K562 (cell line): ENCODE data around the gene PHF20. TPM values are rescaled to one million over a fixed set of nuclear protein-coding genes. Genes with fewer than 3 reads are reported as not detected.
A peak's percentile ranks its signal among the peaks of the same experiment; 100 is the strongest.

Source experiments
- C11orf30 ChIP-seq: fragments of 450-650 bp; IDR thresholded peaks from 2 replicates; pipeline ENCODE4 v1.6.1; 2016; ENCODE audit warnings: low read depth, mild to moderate bottlenecking
- CXXC5 ChIP-seq: fragments of 250-450 bp; sonication (Bioruptor Pico); IDR thresholded peaks from 2 replicates; pipeline ENCODE4 v1.8.0; 2022; ENCODE audit warnings: inconsistent platforms, mild to moderate bottlenecking, moderate library complexity
- FOSL1 ChIP-seq: fragments of 200-800 bp; sonication (Bioruptor generic); conservative IDR thresholded peaks from 2 replicates; pipeline ENCODE4 v1.6.1; 2016; ENCODE audit warnings: missing genetic modification characterization, missing compliant biosample characterization
- GATA2 ChIP-seq: sonication (generic); formaldehyde crosslinking; IDR thresholded peaks from 2 replicates; pipeline ENCODE4 v1.4.0; 2020; ENCODE audit warnings: mild to moderate bottlenecking, missing genetic modification reagents
- HNRNPLL ChIP-seq: fragments of 200-400 bp; formaldehyde crosslinking; IDR thresholded peaks from 2 replicates; pipeline ENCODE4 v1.6.1; 2017; ENCODE audit warnings: low read length, low read depth, mild to moderate bottlenecking; ENCODE audit not compliant: poor library complexity, severe bottlenecking
- KLF16 ChIP-seq: IDR thresholded peaks from 2 replicates; pipeline ENCODE4 v1.6.1; 2016; ENCODE audit warnings: antibody characterized with exemption
- NBN ChIP-seq: fragments of 450-650 bp; IDR thresholded peaks from 2 replicates; pipeline ENCODE4 v1.6.1; 2016; ENCODE audit warnings: low read depth, mild to moderate bottlenecking
- NUFIP1 ChIP-seq: fragments of 450-650 bp; IDR thresholded peaks from 2 replicates; pipeline ENCODE4 v1.6.1; 2018; ENCODE audit not compliant: partially characterized antibody
- PTRF ChIP-seq: fragments of 450-650 bp; IDR thresholded peaks from 2 replicates; pipeline ENCODE4 v1.6.1; 2016; ENCODE audit warnings: mild to moderate bottlenecking, missing genetic modification characterization, missing compliant biosample characterization
- SETDB1 ChIP-seq: IDR thresholded peaks from one replicate; pipeline ENCODE4 v1.6.1; 2012; ENCODE audit warnings: low read length, control low read depth, inconsistent platforms
- SOX6 ChIP-seq: fragments of 450-650 bp; IDR thresholded peaks from 2 replicates; pipeline ENCODE4 v1.6.1; 2014; ENCODE audit warnings: mild to moderate bottlenecking
- SRF ChIP-seq, 2 experiments: fragments of 250-450, 450-650 bp in 1 of 2; sonication (Bioruptor Pico) in 1 of 2; sonication (generic) in 1 of 2; formaldehyde crosslinking; IDR thresholded peaks; 2 replicates each; pipeline versions ENCODE4 v1.5.0 to v1.5.1; 2020 to 2022; ENCODE audit warnings: mild to moderate bottlenecking in 1 of 2, missing genetic modification reagents in 1 of 2
- TEAD4 ChIP-seq, 2 experiments: sonication (generic) in 1 of 2; formaldehyde crosslinking in 1 of 2; IDR thresholded peaks; 2 replicates each; pipeline versions ENCODE4 v1.6.1 to v1.8.0; 2012 to 2022; ENCODE audit warnings: borderline replicate concordance in 1 of 2, inconsistent platforms in 1 of 2, low read length in 1 of 2, mild to moderate bottlenecking in 1 of 2, missing genetic modification reagents in 1 of 2
- TRIM24 ChIP-seq, 2 experiments: fragments of 450-650 bp; IDR thresholded peaks; 2 replicates each; pipeline ENCODE4 v1.6.1; 2016
- ZEB2 ChIP-seq: fragments of 450-650 bp; IDR thresholded peaks from 2 replicates; pipeline ENCODE4 v1.6.1; 2016
- ZNF253 ChIP-seq: fragments of 250-450 bp; sonication (Bioruptor Pico); conservative IDR thresholded peaks from 2 replicates; pipeline ENCODE4 v1.6.1; 2021; ENCODE audit warnings: mild to moderate bottlenecking
- polyA plus RNA-seq, 8 experiments: library from polyadenylated mRNA; depleted of rRNA in 4 of 8; stranded (reverse) in 5 of 8; unstranded in 3 of 8; fragments of >200 nt; fragmentation: Nextera tagmentation in 2 of 8; fragmentation: Illumina TruSeq in 1 of 8; extraction: Ambion mirVana in 2 of 8; extraction: Trizol in 1 of 8; gene quantifications; 2 replicates each; pipeline versions ENCODE4 v1.2.1 to v1.2.3, GENCODE V29; 2011 to 2014; ENCODE audit warnings: inconsistent platforms in 1 of 8, missing spikeins in 1 of 8
- total RNA-seq, 7 experiments: library from RNA; depleted of rRNA in 6 of 7; stranded (reverse); fragments of >200 nt in 6 of 7; fragmentation: Illumina TruSeq in 2 of 7; extraction: Trizol in 2 of 7; gene quantifications; 2 replicates each; pipeline versions ENCODE4 v1.2.1 to v1.2.3, GENCODE V29; 2011 to 2021; ENCODE audit warnings: low replicate concordance in 1 of 7
- TF ChIP-seq, protein P1 (sequence below): fragments of 450-650 bp; IDR thresholded peaks from 2 replicates; pipeline ENCODE4 v1.6.1; 2017; ENCODE audit warnings: antibody characterized with exemption
- TF ChIP-seq, protein P2 (sequence below): IDR thresholded peaks from 2 replicates; pipeline ENCODE4 v1.6.1; 2011; ENCODE audit not compliant: insufficient read length; ENCODE audit errors: extremely low read depth
- TF ChIP-seq, protein P3 (sequence below), 2 experiments: fragments of 450-650 bp; IDR thresholded peaks; 2 replicates each; pipeline ENCODE4 v1.6.1; 2016; ENCODE audit warnings: mild to moderate bottlenecking in 2 of 2, borderline replicate concordance in 1 of 2, low read depth in 1 of 2, moderate library complexity in 1 of 2

Gene PHF20
- total and polyA plus RNA-seq, 9 of the 15 experiments (the other 6 are each of a cell fraction or from before 2014, with no cell fraction given), result 49.9 to 196 (median 70.7) TPM

DNA sequence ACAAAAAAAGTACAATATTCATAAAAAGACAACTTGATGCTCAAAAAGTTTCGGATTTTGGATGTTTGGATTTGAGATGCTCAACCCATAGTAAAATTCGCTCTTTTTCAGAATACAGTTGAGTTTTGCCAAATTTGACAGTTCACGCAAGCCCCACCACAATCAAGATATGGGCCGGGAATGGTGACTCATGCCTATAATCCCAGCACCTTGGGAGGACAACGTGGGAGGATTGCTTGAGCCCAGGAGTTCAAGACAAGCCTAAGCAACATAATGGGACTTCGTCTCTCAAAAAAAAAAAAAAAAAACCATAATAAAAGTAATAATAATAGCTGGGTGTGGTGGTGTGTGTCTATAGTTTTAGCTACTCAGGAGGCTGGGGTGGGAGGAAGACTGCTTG lies 51.3 kb downstream of the PHF20 start (continued):
- TF ChIP-seq, protein P1, sequence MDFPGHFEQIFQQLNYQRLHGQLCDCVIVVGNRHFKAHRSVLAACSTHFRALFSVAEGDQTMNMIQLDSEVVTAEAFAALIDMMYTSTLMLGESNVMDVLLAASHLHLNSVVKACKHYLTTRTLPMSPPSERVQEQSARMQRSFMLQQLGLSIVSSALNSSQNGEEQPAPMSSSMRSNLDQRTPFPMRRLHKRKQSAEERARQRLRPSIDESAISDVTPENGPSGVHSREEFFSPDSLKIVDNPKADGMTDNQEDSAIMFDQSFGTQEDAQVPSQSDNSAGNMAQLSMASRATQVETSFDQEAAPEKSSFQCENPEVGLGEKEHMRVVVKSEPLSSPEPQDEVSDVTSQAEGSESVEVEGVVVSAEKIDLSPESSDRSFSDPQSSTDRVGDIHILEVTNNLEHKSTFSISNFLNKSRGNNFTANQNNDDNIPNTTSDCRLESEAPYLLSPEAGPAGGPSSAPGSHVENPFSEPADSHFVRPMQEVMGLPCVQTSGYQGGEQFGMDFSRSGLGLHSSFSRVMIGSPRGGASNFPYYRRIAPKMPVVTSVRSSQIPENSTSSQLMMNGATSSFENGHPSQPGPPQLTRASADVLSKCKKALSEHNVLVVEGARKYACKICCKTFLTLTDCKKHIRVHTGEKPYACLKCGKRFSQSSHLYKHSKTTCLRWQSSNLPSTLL, result no peak
- TF ChIP-seq TEAD4 (IDR thresholded peaks at IDR 0.05; ENCODE audit: low read length) (peak; percentile 49; the same call in 1 of the 2 replicates), TEAD4 (CRISPR knock-in tag; IDR thresholded peaks at IDR 0.05; ENCODE audit: borderline replicate concordance) (no peak), TRIM24 (IDR thresholded peaks at IDR 0.05) (peak in 1 of 2 experiments; percentile 39; a peak in 1 of 4 replicates), NBN (0 out of 2 replicates have a peak, but pooled peaks have one; percentile 44), C11orf30 (no peak), FOSL1 (tag) (peak; percentile 96), HNRNPLL (no peak), SOX6 (peak; percentile 35; the same call in 1 of the 2 replicates), GATA2 (CRISPR knock-in tag) (peak; percentile 19; the same call in 1 of the 2 replicates), CXXC5 (peak; percentile 67), ZNF253 (CRISPR knock-in tag) (no peak), PTRF (no peak), NUFIP1 (no peak), SRF (CRISPR knock-in tag; IDR thresholded peaks at IDR 0.05) (0 out of 4 replicates have a peak, but pooled peaks of 1 of the 2 experiments have one; percentile 58), ZEB2 (peak; percentile 62; the same call in 1 of the 2 replicates), SETDB1 (no peak), KLF16 (peak; percentile 57; the same call in 1 of the 2 replicates)
- TF ChIP-seq, protein P2, sequence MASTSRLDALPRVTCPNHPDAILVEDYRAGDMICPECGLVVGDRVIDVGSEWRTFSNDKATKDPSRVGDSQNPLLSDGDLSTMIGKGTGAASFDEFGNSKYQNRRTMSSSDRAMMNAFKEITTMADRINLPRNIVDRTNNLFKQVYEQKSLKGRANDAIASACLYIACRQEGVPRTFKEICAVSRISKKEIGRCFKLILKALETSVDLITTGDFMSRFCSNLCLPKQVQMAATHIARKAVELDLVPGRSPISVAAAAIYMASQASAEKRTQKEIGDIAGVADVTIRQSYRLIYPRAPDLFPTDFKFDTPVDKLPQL, result no peak
- TF ChIP-seq, protein P3, sequence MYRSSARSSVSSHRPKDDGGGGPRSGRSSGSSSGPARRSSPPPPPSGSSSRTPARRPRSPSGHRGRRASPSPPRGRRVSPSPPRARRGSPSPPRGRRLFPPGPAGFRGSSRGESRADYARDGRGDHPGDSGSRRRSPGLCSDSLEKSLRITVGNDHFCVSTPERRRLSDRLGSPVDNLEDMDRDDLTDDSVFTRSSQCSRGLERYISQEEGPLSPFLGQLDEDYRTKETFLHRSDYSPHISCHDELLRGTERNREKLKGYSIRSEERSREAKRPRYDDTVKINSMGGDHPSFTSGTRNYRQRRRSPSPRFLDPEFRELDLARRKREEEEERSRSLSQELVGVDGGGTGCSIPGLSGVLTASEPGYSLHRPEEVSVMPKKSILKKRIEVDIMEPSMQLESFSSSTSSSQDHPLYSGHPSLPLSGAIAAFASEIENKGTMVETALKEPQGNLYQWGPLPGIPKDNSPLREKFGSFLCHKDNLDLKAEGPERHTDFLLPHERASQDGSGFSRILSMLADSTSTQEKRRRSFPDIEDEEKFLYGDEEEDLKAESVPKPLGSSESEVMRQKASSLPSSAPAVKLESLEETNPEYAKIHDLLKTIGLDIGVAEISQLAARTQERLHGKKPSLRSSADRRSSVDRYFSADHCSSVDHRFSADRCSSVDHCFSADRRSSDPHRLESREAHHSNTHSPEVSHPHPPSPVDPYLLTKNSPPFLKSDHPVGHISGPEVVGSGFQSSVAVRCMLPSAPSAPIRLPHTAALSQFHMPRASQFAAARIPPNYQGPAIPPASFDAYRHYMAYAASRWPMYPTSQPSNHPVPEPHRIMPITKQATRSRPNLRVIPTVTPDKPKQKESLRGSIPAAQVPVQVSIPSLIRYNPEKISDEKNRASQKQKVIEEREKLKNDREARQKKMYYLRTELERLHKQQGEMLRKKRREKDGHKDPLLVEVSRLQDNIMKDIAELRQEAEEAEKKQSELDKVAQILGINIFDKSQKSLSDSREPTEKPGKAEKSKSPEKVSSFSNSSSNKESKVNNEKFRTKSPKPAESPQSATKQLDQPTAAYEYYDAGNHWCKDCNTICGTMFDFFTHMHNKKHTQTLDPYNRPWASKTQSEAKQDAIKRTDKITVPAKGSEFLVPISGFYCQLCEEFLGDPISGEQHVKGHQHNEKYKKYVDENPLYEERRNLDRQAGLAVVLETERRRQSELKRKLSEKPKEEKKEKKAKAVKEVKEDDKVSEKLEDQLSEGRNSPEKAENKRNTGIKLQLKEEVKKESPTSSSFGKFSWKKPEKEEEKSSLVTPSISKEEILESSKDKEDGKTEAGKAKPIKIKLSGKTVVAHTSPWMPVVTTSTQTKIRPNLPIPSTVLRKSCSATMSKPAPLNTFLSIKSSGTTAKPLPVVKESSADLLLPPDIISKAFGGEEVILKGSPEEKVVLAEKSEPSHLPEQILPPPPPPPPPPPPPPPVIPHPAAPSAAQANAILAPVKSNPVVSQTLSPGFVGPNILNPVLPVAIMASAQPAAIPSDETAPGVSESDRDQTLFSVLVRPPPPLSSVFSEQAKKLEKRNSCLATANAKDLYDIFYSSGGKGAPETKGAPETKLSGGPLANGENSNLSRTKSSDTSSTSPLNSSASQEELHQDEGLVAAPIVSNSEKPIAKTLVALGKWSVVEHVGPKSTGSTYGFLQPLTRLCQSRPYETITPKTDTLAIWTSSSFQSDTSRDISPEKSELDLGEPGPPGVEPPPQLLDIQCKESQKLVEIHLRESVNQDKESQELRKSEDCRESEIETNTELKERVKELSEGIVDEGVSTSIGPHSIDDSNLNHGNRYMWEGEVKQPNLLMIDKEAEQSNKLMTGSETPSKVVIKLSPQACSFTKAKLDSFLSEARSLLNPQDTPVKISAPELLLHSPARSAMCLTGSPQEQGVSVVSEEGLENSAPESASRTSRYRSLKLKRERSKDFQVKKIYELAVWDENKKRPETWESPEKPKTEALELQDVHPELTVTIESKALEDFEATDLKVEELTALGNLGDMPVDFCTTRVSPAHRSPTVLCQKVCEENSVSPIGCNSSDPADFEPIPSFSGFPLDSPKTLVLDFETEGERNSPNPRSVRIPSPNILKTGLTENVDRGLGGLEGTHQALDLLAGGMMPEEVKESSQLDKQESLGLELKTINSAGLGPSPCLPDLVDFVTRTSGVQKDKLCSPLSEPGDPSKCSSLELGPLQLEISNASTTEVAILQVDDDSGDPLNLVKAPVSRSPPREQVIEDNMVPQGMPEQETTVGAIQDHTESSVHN (IDR thresholded peaks at IDR 0.05; ENCODE audit: borderline replicate concordance in 1 of 2, low read depth in 1 of 2), result peak in 1 of 2 experiments; percentile 34; a peak in 1 of 4 replicates
